Esophagus mucosa (tissue), 1 donor: Measurements from ENCODE around the gene ZNF43. TPM values are rescaled to one million over a fixed set of nuclear protein-coding genes. Genes with fewer than 3 reads are reported as not detected.
"Not testable (repeated sequence)": the region's sequence is repeated elsewhere in the genome, so short reads cannot be mapped to it uniquely, and the experiment has no call there.

Source experiments
- ATAC-seq: fragments of 200-7000 bp; cut with Tn5 transposase; one replicate; pipeline ENCODE4 v1.9.1; 2020
- total RNA-seq: library from RNA; stranded (reverse); gene quantifications from one replicate; pipeline ENCODE4 v1.2.4, GENCODE V29; 2023
- donor health status: DM: yes; HTN: yes; CAD: no.

ZNF43 gene
- total RNA-seq, 1 donor from 2014 or later, result 4.5 TPM

DNA sequence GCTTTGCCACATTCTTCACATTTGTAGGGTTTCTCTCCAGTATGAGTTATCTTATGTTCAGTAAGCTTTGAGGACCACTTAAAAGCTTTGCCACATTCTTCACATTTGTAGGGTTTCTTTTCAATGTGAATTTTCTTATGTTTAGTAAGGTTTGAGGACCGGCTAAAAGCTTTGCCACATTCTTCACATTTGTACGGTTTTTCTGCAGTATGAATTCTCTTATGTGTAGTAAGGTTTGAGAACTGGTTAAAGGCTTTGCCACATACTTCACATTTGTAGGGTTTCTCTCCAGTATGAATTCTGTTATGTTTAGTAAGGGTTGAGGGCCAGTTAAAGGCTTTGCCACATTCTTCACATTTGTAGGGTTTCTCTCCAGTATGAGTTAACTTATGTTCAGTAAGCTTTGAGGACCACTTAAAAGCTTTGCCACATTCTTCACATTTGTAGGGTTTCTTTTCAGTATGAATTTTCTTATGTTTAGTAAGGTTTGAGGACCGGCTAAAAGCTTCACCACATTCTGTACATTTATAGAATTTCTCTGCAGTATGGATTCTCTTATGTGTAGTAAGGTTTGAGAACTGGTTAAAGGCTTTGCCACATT, 27.5 kb downstream of the ZNF43 start:
- ATAC-seq, result not testable (repeated sequence)

DNA sequence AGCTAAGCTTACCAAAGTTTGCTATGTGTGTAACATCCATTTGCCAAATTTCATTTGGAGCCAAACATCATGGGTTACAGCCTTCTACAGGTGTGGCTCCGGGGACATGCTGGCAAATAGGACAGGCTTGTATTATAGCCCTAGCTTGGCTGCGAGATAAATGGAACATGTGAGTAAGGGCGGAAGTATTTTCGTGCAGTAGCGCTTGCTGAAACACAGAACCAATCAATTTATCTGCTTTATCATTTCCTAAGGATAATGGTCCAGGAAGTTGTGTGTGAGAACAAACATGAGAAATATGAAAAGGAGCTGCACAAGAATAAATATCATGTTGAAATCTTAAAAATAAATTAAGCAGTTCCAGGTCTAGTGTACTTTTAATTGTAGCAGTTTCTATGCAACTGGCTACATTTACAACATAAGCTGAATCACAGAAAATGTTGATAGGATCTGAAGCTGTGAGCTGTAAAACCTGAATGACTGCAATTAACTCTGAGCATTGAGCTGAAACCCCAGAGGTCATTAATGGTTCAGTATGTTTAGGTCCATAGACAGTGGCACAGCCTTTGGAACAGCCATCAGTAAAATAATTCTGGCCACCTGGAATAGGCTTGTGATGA, 46.4 kb downstream of the ZNF43 start:
- ATAC-seq, result no peak

DNA sequence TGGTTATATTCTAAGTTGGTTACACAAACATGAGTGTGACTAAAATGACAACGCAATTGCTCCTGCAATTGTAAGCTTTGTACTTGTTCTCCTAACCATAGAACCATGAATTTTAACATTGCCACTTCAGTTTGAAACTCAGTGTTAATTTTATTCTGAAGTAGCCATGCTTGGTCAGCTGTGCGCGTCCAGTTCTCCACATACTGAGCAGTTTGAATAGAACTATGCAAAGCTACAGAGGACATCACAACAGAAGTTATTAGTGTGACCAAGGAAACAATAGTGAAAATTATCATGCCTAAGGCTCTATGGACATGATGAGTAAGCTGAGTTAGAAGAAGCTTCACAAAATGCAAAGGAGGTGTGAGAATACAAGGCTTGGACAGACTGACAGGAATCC, 49.0 kb downstream of the ZNF43 start:
- no peak for ATAC-seq

DNA sequence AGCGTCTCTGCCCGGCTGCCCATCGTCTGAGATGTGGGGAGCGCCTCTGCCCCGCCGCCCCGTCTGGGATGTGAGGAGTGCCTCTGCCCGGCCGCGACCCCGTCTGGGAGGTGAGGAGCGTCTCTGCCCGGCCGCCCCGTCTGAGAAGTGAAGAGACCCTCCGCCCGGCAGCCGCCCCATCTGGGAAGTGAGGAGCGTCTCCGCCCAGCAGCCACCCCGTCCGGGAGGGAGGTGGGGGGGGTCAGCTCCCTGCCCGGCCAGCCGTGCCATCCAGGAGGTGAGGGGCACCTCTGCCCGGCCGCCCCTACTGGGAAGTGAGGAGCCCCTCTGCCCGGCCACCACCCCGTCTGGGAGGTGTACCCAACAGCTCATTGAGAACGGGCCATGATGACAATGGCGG, 60.2 kb downstream of the ZNF43 start:
- not testable (repeated sequence) for ATAC-seq

DNA sequence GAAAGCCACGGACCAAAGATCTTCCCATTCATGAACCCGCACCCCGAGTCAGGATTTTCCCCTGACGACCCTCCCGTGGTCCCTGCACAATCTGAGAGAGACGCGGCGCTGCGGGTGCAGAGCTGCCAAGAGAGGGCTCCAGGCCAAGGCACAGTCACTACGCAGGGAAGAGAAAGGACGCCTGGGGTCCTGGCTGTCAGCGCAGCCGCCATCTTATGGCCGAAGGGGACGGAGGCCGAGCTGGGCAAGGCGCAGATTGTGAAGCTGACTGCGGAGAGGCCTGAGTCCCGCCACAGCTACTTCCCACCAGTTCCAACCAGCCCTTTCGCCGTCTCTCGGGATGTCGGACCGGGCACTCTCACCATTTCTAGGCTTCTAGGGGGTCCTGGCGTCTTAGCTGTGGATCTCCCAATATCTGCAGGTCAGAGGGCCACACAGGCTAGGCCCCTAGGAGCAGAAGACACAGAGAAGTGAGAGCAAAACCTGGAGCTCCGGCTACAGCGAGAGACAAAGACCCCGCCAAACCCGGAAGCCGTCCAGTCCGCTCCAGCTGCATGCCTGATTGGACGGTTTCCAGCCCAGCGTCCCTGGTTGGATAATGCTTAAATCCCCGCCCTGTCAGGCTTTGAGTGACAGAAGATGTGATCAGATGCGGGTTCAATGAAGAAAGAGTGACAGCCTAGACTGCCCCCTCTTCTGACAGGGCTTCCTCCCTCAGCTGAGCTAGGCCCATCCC, 68.7 kb downstream of the ZNF43 start, which contains the start of gene ZNF100:
ZNF100 (minus strand) TSS at position 515 of the 736 bp plus-strand sequence; CDS start at position 365, 150 bp downstream.
- ATAC-seq, result peak; percentile 93

DNA sequence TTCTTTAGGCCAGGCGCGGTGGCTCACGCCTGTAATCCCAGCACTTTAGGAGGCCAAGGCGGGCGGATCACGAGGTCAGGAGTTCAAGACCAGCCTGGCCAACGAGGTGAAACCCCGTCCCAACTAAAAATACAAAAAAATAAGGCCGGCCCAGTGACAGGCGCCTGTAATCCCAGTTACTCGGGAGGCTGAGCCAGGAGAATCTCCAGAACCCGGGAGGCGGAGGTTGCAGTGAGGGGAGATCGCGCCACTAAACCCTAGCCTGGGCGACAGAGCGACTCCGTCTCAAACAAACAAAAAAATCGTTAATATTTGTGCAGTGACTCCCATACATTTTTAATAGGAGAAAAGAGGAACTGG, 69.3 kb downstream of the ZNF43 start:
- not testable (repeated sequence) for ATAC-seq

DNA sequence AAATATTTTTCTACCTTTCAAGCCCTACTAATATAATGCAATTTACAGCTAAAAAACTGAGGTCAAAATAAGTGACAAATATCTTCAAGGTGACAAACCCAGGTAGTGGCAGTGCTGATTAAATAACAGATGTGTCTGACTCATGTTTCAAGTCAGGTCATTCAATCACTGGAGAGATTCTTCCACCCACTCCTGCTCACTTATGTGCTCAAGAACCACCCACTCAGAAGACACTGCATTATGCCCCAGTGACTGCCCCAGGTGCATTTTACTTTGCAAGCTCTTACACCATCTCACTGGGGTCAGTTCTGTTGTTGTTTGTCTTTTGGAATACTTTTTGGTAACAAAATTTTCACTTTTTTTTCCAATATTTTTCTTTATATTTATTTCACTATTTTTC, 70.8 kb downstream of the ZNF43 start:
- ATAC-seq, result peak; percentile 46

DNA sequence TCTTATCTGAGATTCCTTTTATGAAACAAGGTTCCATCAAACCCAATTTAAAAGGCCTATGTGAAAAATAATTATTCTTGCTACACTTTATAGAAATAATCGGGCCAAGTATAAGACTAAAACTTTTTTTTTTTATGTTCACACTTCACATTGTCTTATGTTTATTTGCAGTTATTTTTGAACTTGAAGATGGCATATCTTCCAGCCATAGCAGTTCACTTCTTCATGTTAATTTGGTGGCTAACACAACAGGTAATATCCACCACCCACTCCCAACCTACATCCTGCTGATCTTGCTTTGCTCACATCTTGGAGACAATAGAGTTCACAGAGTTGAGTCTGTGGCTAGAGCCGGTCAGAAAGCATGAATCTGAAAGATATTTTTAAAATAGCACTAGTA, 74.4 kb downstream of the ZNF43 start:
- ATAC-seq, result not testable (repeated sequence)

DNA sequence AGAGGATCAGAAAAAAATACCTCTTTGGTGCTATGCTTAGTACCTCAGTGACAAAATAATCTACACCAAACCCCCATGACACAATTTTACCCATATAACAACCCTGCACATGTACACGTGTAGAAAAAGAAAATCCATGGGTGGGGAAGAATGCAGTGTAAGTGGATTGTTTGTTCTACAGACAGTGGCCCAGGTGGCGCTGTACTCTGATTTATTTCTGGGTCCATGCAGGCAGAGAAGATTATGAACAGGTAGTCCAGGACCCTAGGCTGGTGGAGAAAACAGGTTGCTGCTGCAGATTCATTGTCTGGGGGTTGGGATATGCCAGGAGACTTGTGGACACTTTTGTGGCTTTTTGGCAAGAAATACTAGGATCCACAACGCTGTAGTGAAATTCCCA, 77.7 kb downstream of the ZNF43 start:
- no peak for ATAC-seq

DNA sequence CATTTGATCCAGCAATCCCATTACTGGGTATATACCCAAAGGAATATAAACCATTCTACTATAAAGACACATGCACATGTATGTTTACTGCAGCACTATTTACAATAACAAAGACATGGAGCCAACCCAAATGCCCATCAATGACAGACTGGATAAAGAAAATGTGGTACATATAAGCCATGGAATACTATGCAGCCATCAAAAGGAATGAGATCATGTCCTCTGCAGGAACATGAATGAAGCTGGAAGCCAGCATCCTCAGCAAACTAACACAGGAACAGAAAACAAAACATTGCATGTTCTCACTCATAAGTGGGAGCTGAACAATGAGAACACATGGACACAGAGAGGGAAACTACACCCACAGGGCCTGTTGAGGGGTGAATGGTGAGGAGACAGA, 80.4 kb downstream of the ZNF43 start:
- not testable (repeated sequence) for ATAC-seq

Other genes with a start within 250 kb of the ZNF43 start
- gene ZNF100, start 68.6 kb downstream of the ZNF43 start, total RNA-seq, result 3.5 TPM
- gene ZNF208, start 174.8 kb upstream of the ZNF43 start, total RNA-seq, result 0.60 TPM
- gene ZNF257, start 216.3 kb upstream of the ZNF43 start, total RNA-seq, result 0.68 TPM